Immature natural killer cell (primary cell): Measurements from ENCODE around the gene TNF. TPM values are rescaled to one million over a fixed set of nuclear protein-coding genes. Genes with fewer than 3 reads are reported as not detected.
A peak's percentile ranks its signal among the peaks of the same experiment; 100 is the strongest.

Experiments used
- DNase-seq, 3 donors: peaks; one replicate each; pipeline ENCODE4 v3.0.0; 2022; ENCODE audit warnings: mixed read lengths in 1 of 3
- H3K27ac Mint-ChIP-seq, 6 donors: one replicate each; pipeline ENCODE4 v1.8.0; 2020; ENCODE audit warnings: mixed read lengths in 6 of 6, mild to moderate bottlenecking in 5 of 6, inconsistent platforms in 4 of 6, moderate library complexity in 3 of 6
- H3K27me3 Mint-ChIP-seq, 3 donors: one replicate each; pipeline ENCODE4 v1.8.0; 2020 to 2021; ENCODE audit warnings: low read depth in 3 of 3, mild to moderate bottlenecking in 3 of 3, mixed read lengths in 3 of 3, moderate library complexity in 3 of 3, inconsistent platforms in 1 of 3
- H3K36me3 Mint-ChIP-seq, 3 donors: one replicate each; pipeline ENCODE4 v1.8.0; 2020; ENCODE audit warnings: mixed read lengths in 3 of 3, inconsistent platforms in 2 of 3, mild to moderate bottlenecking in 2 of 3
- H3K4me1 Mint-ChIP-seq, 2 donors: one replicate each; pipeline ENCODE4 v1.8.0; 2020; ENCODE audit warnings: inconsistent platforms in 2 of 2, mild to moderate bottlenecking in 2 of 2, mixed read lengths in 2 of 2, moderate library complexity in 1 of 2
- H3K4me3 Mint-ChIP-seq, 5 donors: one replicate each; pipeline ENCODE4 v1.8.0; 2020; ENCODE audit warnings: mild to moderate bottlenecking in 5 of 5, mixed read lengths in 5 of 5, inconsistent platforms in 3 of 5, moderate library complexity in 3 of 5
- H3K9me3 Mint-ChIP-seq, 6 donors: one replicate each; pipeline ENCODE4 v1.8.0; 2020; ENCODE audit warnings: mild to moderate bottlenecking in 6 of 6, mixed read lengths in 6 of 6, inconsistent platforms in 4 of 6, moderate library complexity in 3 of 6
- polyA plus RNA-seq, 3 donors: library from polyadenylated mRNA; unstranded; fragments of 300-500 nt; fragmentation: Illumina TruSeq; gene quantifications; one replicate each; pipeline ENCODE4 v1.2.3, GENCODE V29; 2021

TNF gene
- polyA plus RNA-seq, 3 donors from 2014 or later = 2.1 to 5.9 (median 5.6) TPM

- no peak for DNase-seq
- H3K27me3 Mint-ChIP-seq = peaks cover 11 to 15% (median 14%) of the 10 kb centered on the region in 3 donors
- peaks cover 27 to 29% of the 10 kb centered on the region in 2 donors for H3K4me1 Mint-ChIP-seq
- H3K9me3 Mint-ChIP-seq = no peaks in the 10 kb centered on the region
- H3K36me3 Mint-ChIP-seq = peaks cover 10 to 26% (median 17%) of the 10 kb centered on the region in 3 donors
- H3K4me3 Mint-ChIP-seq = peak overlapping the region; percentile 87 to 96 (median 93)
- peak overlapping the region; percentile 93 to 98 (median 97) for H3K27ac Mint-ChIP-seq
These were observed 46.1 kb downstream of the TNF start for GRCh38 chr6:31621320-31621939.

GRCh38 chr6:31621991-31622390 is 46.6 kb downstream of the TNF start:
- DNase-seq = no peak
- H3K4me1 Mint-ChIP-seq = peaks cover 26 to 29% of the 10 kb centered on the region in 2 donors
- H3K36me3 Mint-ChIP-seq = peaks cover 11 to 30% (median 20%) of the 10 kb centered on the region in 3 donors
- peaks cover 11 to 15% (median 14%) of the 10 kb centered on the region in 3 donors for H3K27me3 Mint-ChIP-seq
- H3K4me3 Mint-ChIP-seq = peak overlapping the region; percentile 87 to 96 (median 93)
- peak overlapping the region; percentile 93 to 98 (median 97) for H3K27ac Mint-ChIP-seq
- H3K9me3 Mint-ChIP-seq = no peaks in the 10 kb centered on the region

- Mint-ChIP-seq H3K36me3 (peaks cover 18 to 37% (median 27%) of the 10 kb centered on the region in 3 donors), H3K9me3 (no peaks in the 10 kb centered on the region), H3K27ac (peak overlapping the region; percentile 80 to 98 (median 97)), H3K4me3 (peak overlapping the region in 2 of 5 donors; percentile 18 to 90), H3K4me1 (peaks cover 26 to 29% of the 10 kb centered on the region in 2 donors), H3K27me3 (peaks cover 11 to 15% (median 14%) of the 10 kb centered on the region in 3 donors)
- no peak for DNase-seq
These were observed 47.3 kb downstream of the TNF start for GRCh38 chr6:31622684-31623091.

- peak overlapping the region in 1 of 6 donors; percentile 9 for H3K27ac Mint-ChIP-seq
- H3K4me1 Mint-ChIP-seq = peaks cover 26 to 29% of the 10 kb centered on the region in 2 donors
- peaks cover 28 to 46% (median 28%) of the 10 kb centered on the region in 3 donors for H3K36me3 Mint-ChIP-seq
- DNase-seq = no peak
- no peaks in the 10 kb centered on the region for H3K9me3 Mint-ChIP-seq
- H3K27me3 Mint-ChIP-seq = peaks cover 11 to 17% (median 14%) of the 10 kb centered on the region in 3 donors
- H3K4me3 Mint-ChIP-seq = no peak overlapping the region
These were observed 48.7 kb downstream of the TNF start for GRCh38 chr6:31624070-31624469.

- Mint-ChIP-seq H3K4me3 (no peak overlapping the region), H3K4me1 (peaks cover 8 to 10% of the 10 kb centered on the region in 2 donors), H3K27ac (peak overlapping the region in 3 of 6 donors; percentile 5 to 29 (median 8)), H3K27me3 (peaks cover 0 to 2% (median 0%) of the 10 kb centered on the region in 3 donors), H3K9me3 (no peaks in the 10 kb centered on the region), H3K36me3 (peaks cover 28 to 61% (median 43%) of the 10 kb centered on the region in 3 donors)
- no peak for DNase-seq
These were observed 51.6 kb downstream of the TNF start for GRCh38 chr6:31626952-31627351.

- peaks cover 0 to 2% (median 2%) of the 10 kb centered on the region in 3 donors for H3K27me3 Mint-ChIP-seq
- DNase-seq = no peak
- no peaks in the 10 kb centered on the region for H3K9me3 Mint-ChIP-seq
- peaks cover 28 to 61% (median 43%) of the 10 kb centered on the region in 3 donors for H3K36me3 Mint-ChIP-seq
- peaks cover 0 to 2% of the 10 kb centered on the region in 2 donors for H3K4me1 Mint-ChIP-seq
- H3K4me3 Mint-ChIP-seq = no peak overlapping the region
- H3K27ac Mint-ChIP-seq = peak overlapping the region in 2 of 6 donors; percentile 29 to 43
These were observed 52.4 kb downstream of the TNF start for GRCh38 chr6:31627690-31628287.

Other genes with a start within 250 kb of the TNF start
- gene HLA-B, start 218.4 kb upstream of the TNF start, polyA plus RNA-seq = over 10,000 TPM in 2 of 3 donors, 1,000 to 10,000 TPM in 1; 9,643 to 11,927 (median 10,594) TPM
- gene MICA, start 172.0 kb upstream of the TNF start, polyA plus RNA-seq = 1 to 10 TPM; 5.7 to 6.9 (median 6.4) TPM
- 10 to 100 TPM in 2 of 3 donors, 1 to 10 TPM in 1; 7.4 to 15.2 (median 10.3) TPM for gene MICB, start 77.4 kb upstream of the TNF start, polyA plus RNA-seq
- gene MCCD1, start 46.6 kb upstream of the TNF start, polyA plus RNA-seq = not detected
- gene DDX39B, start 33.6 kb upstream of the TNF start, polyA plus RNA-seq = 10 to 100 TPM; 49.7 to 71.6 (median 56.2) TPM
- not detected for gene ATP6V1G2, start 29.0 kb upstream of the TNF start, polyA plus RNA-seq
- gene NFKBIL1, start 28.0 kb upstream of the TNF start, polyA plus RNA-seq = 10 to 100 TPM in 2 of 3 donors, 1 to 10 TPM in 1; 5.0 to 15.0 (median 13.6) TPM
- 1 to 10 TPM; 1.4 to 6.6 (median 3.1) TPM for gene LTA, start 3.3 kb upstream of the TNF start, polyA plus RNA-seq
- 100 to 1,000 TPM; 132 to 137 (median 133) TPM for gene LTB, start 6.9 kb downstream of the TNF start, polyA plus RNA-seq
- gene LST1, start 10.7 kb downstream of the TNF start, polyA plus RNA-seq = 10 to 100 TPM; 20.3 to 44.8 (median 42.3) TPM
- 100 to 1,000 TPM; 393 to 414 (median 409) TPM for gene NCR3, start 17.4 kb downstream of the TNF start, polyA plus RNA-seq
- gene AIF1, start 39.7 kb downstream of the TNF start, polyA plus RNA-seq = 10 to 100 TPM in 2 of 3 donors, 1 to 10 TPM in 1; 6.6 to 44.1 (median 40.3) TPM
- gene PRRC2A, start 45.1 kb downstream of the TNF start, polyA plus RNA-seq = 10 to 100 TPM in 1 of 3 donors, 1 to 10 TPM in 1, not detected in 1; 2.3 to 13.4 TPM
- 10 to 100 TPM in 2 of 3 donors, 1 to 10 TPM in 1; 8.5 to 22.7 (median 16.2) TPM for gene BAG6, start 77.1 kb downstream of the TNF start, polyA plus RNA-seq
- gene APOM, start 80.3 kb downstream of the TNF start, polyA plus RNA-seq = 1 to 10 TPM; 1.8 to 5.7 (median 3.9) TPM
- 10 to 100 TPM; 23.6 to 41.6 (median 26.3) TPM for gene C6orf47, start 85.2 kb downstream of the TNF start, polyA plus RNA-seq
- 10 to 100 TPM; 17.2 to 29.3 (median 22.9) TPM for gene GPANK1, start 89.4 kb downstream of the TNF start, polyA plus RNA-seq
- 100 to 1,000 TPM; 253 to 291 (median 289) TPM for gene CSNK2B, start 90.5 kb downstream of the TNF start, polyA plus RNA-seq
- gene LY6G5B, start 94.4 kb downstream of the TNF start, polyA plus RNA-seq = 1 to 10 TPM in 1 of 3 donors, under 1 TPM in 2; 0.44 to 1.8 (median 0.47) TPM
- gene LY6G5C, start 105.5 kb downstream of the TNF start, polyA plus RNA-seq = 1 to 10 TPM; 4.6 to 9.7 (median 6.1) TPM
- gene ABHD16A, start 127.8 kb downstream of the TNF start, polyA plus RNA-seq = 10 to 100 TPM; 43.6 to 53.7 (median 47.0) TPM
- 1 to 10 TPM in 1 of 3 donors, not detected in 2; 2.5 TPM for gene LY6G6F, start 131.3 kb downstream of the TNF start, polyA plus RNA-seq
- not detected for gene LY6G6D, start 139.8 kb downstream of the TNF start, polyA plus RNA-seq
- gene LY6G6C, start 146.2 kb downstream of the TNF start, polyA plus RNA-seq = not detected
- gene MPIG6B, start 147.8 kb downstream of the TNF start, polyA plus RNA-seq = 10 to 100 TPM in 1 of 3 donors, 1 to 10 TPM in 2; 2.6 to 10.9 (median 6.3) TPM
- 100 to 1,000 TPM in 1 of 3 donors, 10 to 100 TPM in 2; 58.5 to 112 (median 74.9) TPM for gene DDAH2, start 153.7 kb downstream of the TNF start, polyA plus RNA-seq
- 1,000 to 10,000 TPM; 1,179 to 1,674 (median 1,350) TPM for gene CLIC1, start 161.0 kb downstream of the TNF start, polyA plus RNA-seq
- gene MSH5, start 164.4 kb downstream of the TNF start, polyA plus RNA-seq = 1 to 10 TPM in 2 of 3 donors, not detected in 1; 2.1 to 2.5 TPM
- gene SAPCD1, start 187.1 kb downstream of the TNF start, polyA plus RNA-seq = not detected
- 1 to 10 TPM in 1 of 3 donors, under 1 TPM in 2; 0.21 to 1.8 (median 0.93) TPM for gene VWA7, start 201.8 kb downstream of the TNF start, polyA plus RNA-seq
- 10 to 100 TPM; 26.5 to 44.6 (median 28.8) TPM for gene VARS1, start 220.2 kb downstream of the TNF start, polyA plus RNA-seq
- 10 to 100 TPM; 77.7 to 97.1 (median 94.6) TPM for gene LSM2, start 231.4 kb downstream of the TNF start, polyA plus RNA-seq
- gene HSPA1L, start 239.7 kb downstream of the TNF start, polyA plus RNA-seq = 1 to 10 TPM in 2 of 3 donors, under 1 TPM in 1; 0.70 to 3.8 (median 2.4) TPM
- 10 to 100 TPM in 2 of 3 donors, 1 to 10 TPM in 1; 9.7 to 81.3 (median 22.5) TPM for gene HSPA1A, start 240.0 kb downstream of the TNF start, polyA plus RNA-seq